ENCODE results near the gene MC1R. TPM values are rescaled to one million over a fixed set of nuclear protein-coding genes. Genes with fewer than 3 reads are reported as not detected.
A peak's percentile ranks its signal among the peaks of the same experiment; 100 is the strongest.
"Not testable (repeated sequence)": the region's sequence is repeated elsewhere in the genome, so short reads cannot be mapped to it uniquely, and the experiment has no call there.

Gene MC1R
- total RNA-seq, 4 donors from 2014 or later: 2.0 to 5.0 (median 2.9) TPM

DNA sequence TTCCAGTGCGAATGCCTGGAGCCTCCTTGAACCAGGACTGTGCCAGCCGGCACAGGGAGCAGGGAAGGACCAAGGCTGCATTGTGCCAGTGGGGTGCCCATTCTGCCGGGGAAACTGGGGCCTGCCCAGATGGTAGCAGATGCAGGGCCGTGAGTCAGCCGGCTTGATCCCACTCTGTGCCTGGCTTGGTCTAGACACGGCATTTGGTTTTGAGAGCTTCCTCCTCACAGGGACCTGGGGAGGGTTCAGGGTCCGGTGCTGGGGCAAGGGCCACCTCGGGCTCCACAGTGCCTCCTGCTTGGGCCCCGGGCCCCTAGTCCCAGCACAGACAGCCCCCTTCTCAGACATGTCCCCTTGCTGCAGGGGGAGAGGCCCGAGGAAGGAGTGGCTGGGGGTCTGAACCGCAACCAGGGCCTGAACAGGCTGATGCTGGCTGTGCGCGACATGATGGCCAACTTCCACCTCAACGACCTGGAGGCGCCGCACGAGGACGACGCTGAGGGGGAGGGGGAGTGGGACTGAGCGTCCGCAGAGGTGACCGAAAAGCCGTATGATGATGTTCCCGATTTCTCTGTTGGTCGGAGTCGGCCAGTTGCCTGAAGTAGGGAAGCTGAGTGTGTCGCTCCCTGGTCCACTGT, 7.8 kb upstream of the MC1R start:
- H3K27me3 ChIP-seq: no peaks in the 10 kb centered on the region
- intact Hi-C loops (cut with DNase I): no loop called here
- WGBS: 91% methylated on average over 20 of the region's 27 CpGs
- H3K4me3 ChIP-seq: no peak overlapping the region
- DNase-seq (ENCODE audit: extremely low spot score): no peak
- H3K4me1 ChIP-seq: peaks cover 9 to 12% (median 11%) of the 10 kb centered on the region in 4 donors
- TF ChIP-seq POLR2AphosphoS5 (IDR thresholded peaks at IDR 0.05) (no peak), EP300 (IDR thresholded peaks at IDR 0.05) (no peak), POLR2A (IDR thresholded peaks at IDR 0.05; ENCODE audit: low read depth) (no peak), CTCF (IDR thresholded peaks at IDR 0.05) (no peak)
- H3K9me3 ChIP-seq: no peaks in the 10 kb centered on the region
- H3K36me3 ChIP-seq: peaks cover 12 to 74% (median 69%) of the 10 kb centered on the region in 4 donors
- H3K27ac ChIP-seq (replicated peaks in 1 of 4): peak overlapping the region in 1 of 4 donors; percentile 66

GRCh38 chr16:89911375-89911774, 7.3 kb upstream of the MC1R start:
- Histone ChIP-seq H3K36me3 (peaks cover 7 to 69% (median 63%) of the 10 kb centered on the region in 4 donors), H3K27ac (replicated peaks in 1 of 4) (no peak overlapping the region), H3K4me3 (no peak overlapping the region), H3K4me1 (peaks cover 9 to 12% (median 11%) of the 10 kb centered on the region in 4 donors), H3K9me3 (no peaks in the 10 kb centered on the region), H3K27me3 (no peaks in the 10 kb centered on the region)
- TF ChIP-seq POLR2AphosphoS5 (IDR thresholded peaks at IDR 0.05): no peak
- no peak for TF ChIP-seq POLR2A (IDR thresholded peaks at IDR 0.05; ENCODE audit: low read depth)
- TF ChIP-seq EP300 (IDR thresholded peaks at IDR 0.05): no peak
- no peak for TF ChIP-seq CTCF (IDR thresholded peaks at IDR 0.05)
- intact Hi-C loops (cut with DNase I): no loop called here
- WGBS: 91% methylated on average over 10 of the region's 14 CpGs
- DNase-seq (ENCODE audit: extremely low spot score): no peak

DNA sequence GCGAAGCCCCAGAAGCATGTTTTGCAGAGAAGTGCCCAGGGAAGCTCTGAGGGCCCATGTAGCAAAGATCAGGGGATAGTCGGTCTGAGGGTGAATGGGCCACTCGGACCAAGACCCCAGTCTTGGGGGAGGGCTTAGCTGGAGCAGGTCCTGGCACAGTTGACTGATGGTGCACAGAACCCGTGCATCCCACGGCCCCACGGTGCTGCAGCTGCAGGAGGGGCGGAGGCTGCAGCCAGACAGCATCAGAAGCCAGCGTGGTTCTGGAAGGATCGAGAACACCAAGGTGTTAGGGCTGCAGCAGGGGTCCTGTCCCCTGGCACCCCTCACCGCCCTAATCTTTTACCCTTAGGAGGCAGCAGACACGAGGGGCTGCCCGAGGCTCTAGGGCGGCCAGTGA, 6.5 kb upstream of the MC1R start:
- intact Hi-C loops (cut with DNase I): no loop called here
- no peak overlapping the region for H3K4me3 ChIP-seq
- WGBS: 80% methylated on average over 11 of the region's 13 CpGs

GRCh38 chr16:89912627-89913026, 6.0 kb upstream of the MC1R start:
- Histone ChIP-seq H3K36me3 (peaks cover 0 to 59% (median 52%) of the 10 kb centered on the region in 4 donors), H3K4me1 (peaks cover 13 to 18% (median 17%) of the 10 kb centered on the region in 4 donors), H3K27ac (replicated peaks in 1 of 4) (no peak overlapping the region), H3K9me3 (no peaks in the 10 kb centered on the region), H3K27me3 (peaks cover 0 to under 1% (median 0%) of the 10 kb centered on the region in 4 donors), H3K4me3 (no peak overlapping the region)
- 64% methylated on average over 12 of the region's 14 CpGs for WGBS
- no peak for DNase-seq (ENCODE audit: extremely low spot score)
- intact Hi-C loops (cut with DNase I): no loop called here
- no peak for TF ChIP-seq POLR2A (IDR thresholded peaks at IDR 0.05; ENCODE audit: low read depth)
- no peak for TF ChIP-seq CTCF (IDR thresholded peaks at IDR 0.05)
- peak in 1 of 2 donors; percentile 7 for TF ChIP-seq POLR2AphosphoS5 (IDR thresholded peaks at IDR 0.05)
- TF ChIP-seq EP300 (IDR thresholded peaks at IDR 0.05): no peak

More for the DNA sequence above, 6.5 kb upstream of the MC1R start:
- DNase-seq (ENCODE audit: extremely low spot score): no peak
- Histone ChIP-seq H3K27me3 (no peaks in the 10 kb centered on the region), H3K4me1 (peaks cover 9 to 13% (median 12%) of the 10 kb centered on the region in 4 donors), H3K9me3 (no peaks in the 10 kb centered on the region), H3K27ac (replicated peaks in 1 of 4) (no peak overlapping the region), H3K36me3 (peaks cover 0 to 61% (median 56%) of the 10 kb centered on the region in 4 donors)
- TF ChIP-seq EP300 (IDR thresholded peaks at IDR 0.05) (no peak), POLR2AphosphoS5 (IDR thresholded peaks at IDR 0.05) (no peak), POLR2A (IDR thresholded peaks at IDR 0.05; ENCODE audit: low read depth) (no peak)

DNA sequence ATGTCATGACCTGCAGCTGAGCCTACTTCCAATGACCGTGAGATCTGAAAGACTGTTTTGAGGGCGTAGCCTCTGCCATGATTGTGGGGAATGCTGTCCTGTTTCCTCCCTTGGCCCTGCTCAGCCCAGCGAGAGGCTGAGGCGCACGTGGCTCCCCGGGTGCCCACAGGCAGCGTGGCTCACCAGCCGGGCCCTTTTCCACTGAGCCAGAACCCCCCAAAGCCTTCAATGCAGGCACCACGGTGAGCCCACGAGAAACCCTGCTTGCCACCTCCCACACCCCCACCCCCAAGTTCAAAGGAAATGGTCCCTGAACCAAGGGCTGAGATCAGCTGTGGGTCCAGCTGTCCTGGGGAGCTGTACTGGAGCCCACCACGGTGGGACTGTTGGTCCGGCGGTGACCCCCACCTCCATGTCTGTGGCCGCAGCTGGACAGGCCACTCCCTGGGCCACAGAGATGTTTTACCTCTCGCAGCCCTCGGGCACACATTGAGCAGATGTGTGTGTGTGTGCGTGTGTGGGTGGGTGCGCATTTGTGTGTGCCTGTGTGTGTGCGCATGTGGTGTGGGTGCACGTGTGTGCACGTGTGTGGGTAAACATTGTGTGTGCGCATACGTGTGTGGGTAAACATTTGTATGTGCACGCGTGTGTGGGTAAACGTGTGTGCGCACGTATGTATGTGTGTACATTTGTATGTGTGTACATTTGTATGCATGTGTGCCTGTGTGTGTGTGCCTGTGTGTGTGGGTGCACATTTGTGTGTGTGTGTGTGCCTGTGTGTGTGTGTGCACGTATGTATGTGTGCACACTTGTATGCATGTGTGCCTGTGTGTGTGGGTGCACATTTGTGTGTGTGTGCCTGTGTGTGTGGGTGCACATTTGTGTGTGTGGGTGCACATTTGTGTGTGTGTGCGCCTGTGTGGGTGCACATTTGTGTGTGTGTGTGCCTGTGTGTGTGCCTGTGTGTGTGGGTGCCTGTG, 5.0 kb upstream of the MC1R start:
- no peaks in the 10 kb centered on the region for H3K9me3 ChIP-seq
- H3K4me3 ChIP-seq: no peak overlapping the region
- WGBS: 78% methylated on average over 19 of the region's 30 CpGs
- no peak overlapping the region for H3K27ac ChIP-seq (replicated peaks in 1 of 4)
- peaks cover 0 to 50% (median 41%) of the 10 kb centered on the region in 4 donors for H3K36me3 ChIP-seq
- H3K4me1 ChIP-seq: peaks cover 24 to 28% (median 27%) of the 10 kb centered on the region in 4 donors
- TF ChIP-seq POLR2AphosphoS5 (IDR thresholded peaks at IDR 0.05) (peak in 1 of 2 donors; percentile 4), POLR2A (IDR thresholded peaks at IDR 0.05; ENCODE audit: low read depth) (no peak), CTCF (IDR thresholded peaks at IDR 0.05) (no peak), EP300 (IDR thresholded peaks at IDR 0.05) (no peak)
- peaks cover 0 to 11% (median 0%) of the 10 kb centered on the region in 4 donors for H3K27me3 ChIP-seq
- intact Hi-C loops (cut with DNase I): no loop called here
- DNase-seq (ENCODE audit: extremely low spot score): no peak

DNA sequence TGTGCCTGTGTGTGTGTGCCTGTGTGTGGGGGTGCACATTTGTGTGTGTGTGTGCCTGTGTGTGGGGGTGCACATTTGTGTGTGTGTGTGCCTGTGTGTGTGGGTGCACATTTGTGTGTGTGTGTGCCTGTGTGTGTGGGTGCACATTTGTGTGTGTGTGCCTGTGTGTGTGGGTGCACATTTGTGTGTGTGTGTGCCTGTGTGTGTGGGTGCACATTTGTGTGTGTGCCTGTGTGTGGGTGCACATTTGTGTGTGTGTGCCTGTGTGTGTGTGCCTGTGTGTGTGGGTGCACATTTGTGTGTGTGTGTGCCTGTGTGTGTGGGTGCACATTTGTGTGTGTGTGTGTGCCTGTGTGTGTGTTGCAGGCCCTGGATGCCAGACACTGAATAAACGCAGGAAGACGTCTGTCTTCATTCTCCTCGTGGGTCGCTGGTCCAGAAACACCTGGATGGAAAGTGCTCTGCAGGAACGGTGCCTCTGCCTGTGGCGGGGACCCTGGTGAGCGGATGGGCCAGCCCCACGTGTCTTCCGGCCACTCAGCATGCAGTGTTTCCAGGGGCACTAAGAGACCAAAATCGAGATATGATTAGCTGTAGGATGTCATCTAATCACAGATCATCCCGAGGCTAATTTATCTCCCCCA, 3.9 kb upstream of the MC1R start:
- whole genome bisulfite sequencing: 60% methylated on average over 9 of the region's 11 CpGs
- Histone ChIP-seq H3K4me1 (peaks cover 29 to 37% (median 32%) of the 10 kb centered on the region in 4 donors), H3K27me3 (peaks cover 0 to 22% (median 0%) of the 10 kb centered on the region in 4 donors), H3K36me3 (peaks cover 0 to 39% (median 35%) of the 10 kb centered on the region in 4 donors)
- H3K9me3 ChIP-seq; intact Hi-C loops (cut with DNase I); DNase-seq (ENCODE audit: extremely low spot score); H3K4me3 ChIP-seq; H3K27ac ChIP-seq (replicated peaks in 1 of 4): not testable (repeated sequence)
